Endothelial cell of umbilical vein (primary cell): ENCODE results near the gene MRGPRG. TPM values are rescaled to one million over a fixed set of nuclear protein-coding genes. Genes with fewer than 3 reads are reported as not detected.

Experiments
- BruUV-seq: library from RNA; stranded (reverse); fragments of 400-500 nt; replicated peaks from 2 replicates; lab custom pipeline; 2021; lab: Mats Ljungman, UMichigan
- CTCF ChIA-PET: fragments of 300-600, 350-600 bp; sonication (Branson Sonifier 250); formaldehyde crosslinking; loops from one replicate; lab custom pipeline; 2021; ENCODE audit warnings: antibody characterized with exemption, inconsistent platforms; lab: Charles Lee
- POLR2A ChIA-PET: fragments of 300-600, 350-600 bp; sonication (Branson Sonifier 250); formaldehyde crosslinking; loops from one replicate; lab custom pipeline; 2021; ENCODE audit warnings: antibody characterized with exemption, inconsistent platforms; lab: Charles Lee
- DNase-seq: peaks from one replicate; pipeline ENCODE4 v3.0.0-alpha.2; 2011; ENCODE audit warnings: low read depth, low spot score
- FAIRE-seq: peaks from 2 replicates; lab custom pipeline; 2011; peaks lifted over from hg19 to GRCh38; lab: Jason Lieb, UNC
- H2AFZ ChIP-seq: 2 replicates; pipeline ENCODE4 v1.6.0; 2012; ENCODE audit warnings: low read depth, low read length, control low read depth, inconsistent platforms
- H3K27ac ChIP-seq: 2 replicates; pipeline ENCODE4 v1.5.1; 2011; ENCODE audit warnings: low read depth, mild to moderate bottlenecking, control low read depth, low read length, moderate library complexity; ENCODE audit not compliant: insufficient read depth
- H3K27me3 ChIP-seq, 2 experiments: 2 replicates each; pipeline versions ENCODE4 v1.6.0 to v1.6.1; 2011; ENCODE audit warnings: low read length in 2 of 2, mixed read lengths in 1 of 2; ENCODE audit not compliant: control insufficient read depth in 2 of 2, insufficient read depth in 2 of 2
- H3K36me3 ChIP-seq, 2 experiments: 2 replicates in 1 of 2; 3 replicates in 1 of 2; pipeline ENCODE4 v1.5.1; 2011; ENCODE audit warnings: low read length in 2 of 2, mild to moderate bottlenecking in 1 of 2, moderate library complexity in 1 of 2; ENCODE audit not compliant: control insufficient read depth in 2 of 2, insufficient read depth in 2 of 2; ENCODE audit errors: extremely low read depth in 1 of 2
- H3K4me1 ChIP-seq: 3 replicates; pipeline ENCODE4 v1.5.1; 2011; ENCODE audit warnings: mild to moderate bottlenecking, low read length; ENCODE audit not compliant: control insufficient read depth, insufficient read depth; ENCODE audit errors: extremely low read depth
- H3K4me2 ChIP-seq: 2 replicates; pipeline ENCODE4 v1.6.1; 2011; ENCODE audit warnings: low read length, control low read depth, mixed read lengths; ENCODE audit not compliant: insufficient read depth
- H3K4me3 ChIP-seq, 3 experiments: fragments of 200-600 bp in 1 of 3; sonication (generic), shearing (Covaris generic) in 1 of 3; replicated peaks in 1 of 3; 2 replicates each; pipeline ENCODE4 v1.5.1; 2011 to 2016; ENCODE audit warnings: control low read depth in 3 of 3, low read length in 3 of 3, mild to moderate bottlenecking in 2 of 3, inconsistent platforms in 1 of 3, low read depth in 1 of 3, moderate library complexity in 1 of 3; ENCODE audit not compliant: insufficient read depth in 1 of 3
- H3K79me2 ChIP-seq: 2 replicates; pipeline ENCODE4 v1.6.0; 2012; ENCODE audit warnings: low read length, inconsistent platforms; ENCODE audit not compliant: control insufficient read depth, insufficient read depth
- H3K9ac ChIP-seq: replicated peaks from 2 replicates; pipeline ENCODE3; 2011; ENCODE audit warnings: low read length, control low read depth; ENCODE audit not compliant: insufficient read depth; ENCODE audit errors: extremely low read depth
- H3K9me1 ChIP-seq: replicated peaks from 3 replicates; pipeline ENCODE4 v1.6.0; 2011; ENCODE audit warnings: mild to moderate bottlenecking, low read length; ENCODE audit not compliant: control insufficient read depth, insufficient read depth; ENCODE audit errors: extremely low read depth
- H3K9me3 ChIP-seq: replicated peaks from 2 replicates; pipeline ENCODE4 v1.5.1; 2012; ENCODE audit warnings: low read length, inconsistent platforms; ENCODE audit not compliant: control insufficient read depth, insufficient read depth
- H4K20me1 ChIP-seq: replicated peaks from 2 replicates; pipeline ENCODE3; 2011; ENCODE audit warnings: mild to moderate bottlenecking, low read length; ENCODE audit not compliant: control insufficient read depth, insufficient read depth; ENCODE audit errors: extremely low read depth
- CTCF ChIP-seq, 2 donors: IDR thresholded peaks; 1 replicate in 1 of 2; 2 replicates in 1 of 2; pipeline ENCODE4 v1.5.1; 2011; ENCODE audit warnings: low read length in 2 of 2, mild to moderate bottlenecking in 2 of 2, moderate library complexity in 2 of 2, control low read depth in 1 of 2, inconsistent platforms in 1 of 2, low read depth in 1 of 2; ENCODE audit not compliant: insufficient read depth in 1 of 2; ENCODE audit errors: extremely low read depth in 1 of 2
- EZH2 ChIP-seq: IDR thresholded peaks from 2 replicates; pipeline ENCODE4 v1.6.1; 2012; ENCODE audit warnings: borderline replicate concordance, low read depth, mild to moderate bottlenecking, moderate library complexity, low read length, inconsistent platforms; ENCODE audit not compliant: severe bottlenecking
- MAX ChIP-seq: IDR thresholded peaks from 2 replicates; pipeline ENCODE4 v1.6.1; 2011; ENCODE audit not compliant: insufficient read depth, insufficient read length
- POLR2A ChIP-seq: IDR thresholded peaks from 2 replicates; pipeline ENCODE4 v1.6.1; 2012; ENCODE audit warnings: low read depth, mild to moderate bottlenecking, control low read depth, low read length
- POLR2AphosphoS5 ChIP-seq: IDR thresholded peaks from 2 replicates; pipeline ENCODE4 v1.6.1; 2012; ENCODE audit warnings: low read depth, mild to moderate bottlenecking, control low read depth, low read length, moderate library complexity; ENCODE audit not compliant: insufficient read depth
- dilution Hi-C: fragments of 300-500 bp; cut with MboI; formaldehyde crosslinking; loops from one replicate; pipeline ENCODE4 v1.15.0; 2019; ENCODE audit warnings: low sequenced_read_pairs; ENCODE audit not compliant: extremely low pct_ligation_motif_present
- intact Hi-C: fragments of 100-400 bp; cut with micrococcal nuclease; formaldehyde crosslinking; loops from one replicate; pipeline ENCODE4 v1.10.0; 2022
- polyA plus RNA-seq, 4 experiments: library from polyadenylated mRNA; depleted of rRNA in 3 of 4; stranded (reverse) in 3 of 4; unstranded in 1 of 4; fragments of >200 nt; gene quantifications; 2 replicates each; pipeline versions ENCODE4 v1.2.1 to v1.2.3, GENCODE V29; 2011 to 2012; ENCODE audit warnings: missing spikeins in 1 of 4
- total RNA-seq: library from RNA; stranded (reverse); gene quantifications from 2 replicates; pipeline ENCODE4 v1.2.3, GENCODE V29; 2021

The MRGPRG gene
- total and polyA plus RNA-seq, 2 donors (not counting 3 experiments of a cell fraction or from before 2014, with no cell fraction given): not detected

- no TSS peak for BruUV-seq
- FAIRE-seq (no peak), DNase-seq (no peak)
- no peaks in the 10 kb centered on the region for H3K27me3 ChIP-seq
- no peaks in the 10 kb centered on the region for H3K9me3 ChIP-seq
- H3K4me2 ChIP-seq: no peak overlapping the region
- ChIA-PET POLR2A (no interaction called here), CTCF (interaction anchor here (0.6 to 3.4 kb wide), 7 partner anchors 10 to 191 kb away, joined by 3 to 35 read pairs (median 4); no protein-coding TSS in a partner anchor)
- H3K9ac ChIP-seq: no peak overlapping the region
- H3K4me3 ChIP-seq: no peak overlapping the region
- H2AFZ ChIP-seq: no peak overlapping the region
- no peak overlapping the region for H3K27ac ChIP-seq
- TF ChIP-seq CTCF (IDR thresholded peaks at IDR 0.05; ENCODE audit: extremely low read depth in 1 of 2, insufficient read depth in 1 of 2, low read depth in 1 of 2, low read length in 2 of 2) (no peak), EZH2 (no peak)
- H3K9me1 ChIP-seq: no peaks in the 10 kb centered on the region
- intact Hi-C loops (loop anchor here (1.0 to 5.0 kb wide), 5 partner anchors 51 to 286 kb away; partner anchors contain the start of gene OSBPL5), dilution Hi-C loops (no loop called here)
- no peaks in the 10 kb centered on the region for H4K20me1 ChIP-seq
- H3K36me3 ChIP-seq: no peaks in the 10 kb centered on the region
- no peaks in the 10 kb centered on the region for H3K4me1 ChIP-seq
- H3K79me2 ChIP-seq: no peaks in the 10 kb centered on the region
Observed at GRCh38 chr11:3217818-3218482, 663 bp downstream of the MRGPRG start.

GRCh38 chr11:3216027-3216525 lies 2.5 kb downstream of the MRGPRG start:
- DNase-seq (no peak), FAIRE-seq (no peak)
- no TSS peak for BruUV-seq
- ChIA-PET POLR2A (no interaction called here), CTCF (interaction anchor here (0.8 to 3.4 kb wide), 7 partner anchors 25 to 178 kb away, joined by 3 to 35 read pairs (median 3); partner anchors contain the start of gene OSBPL5)
- Histone ChIP-seq H3K9me1 (no peaks in the 10 kb centered on the region), H3K27me3 (peaks cover 0 to 7% of the 10 kb centered on the region in 2 experiments), H2AFZ (no peak overlapping the region), H3K4me3 (no peak overlapping the region), H3K36me3 (no peaks in the 10 kb centered on the region), H3K9ac (no peak overlapping the region), H4K20me1 (no peaks in the 10 kb centered on the region), H3K4me2 (no peak overlapping the region), H3K9me3 (no peaks in the 10 kb centered on the region), H3K27ac (no peak overlapping the region), H3K79me2 (no peaks in the 10 kb centered on the region), H3K4me1 (no peaks in the 10 kb centered on the region)
- TF ChIP-seq EZH2 (no peak), POLR2A (no peak), MAX (no peak), POLR2AphosphoS5 (no peak), CTCF (IDR thresholded peaks at IDR 0.05; ENCODE audit: extremely low read depth in 1 of 2, insufficient read depth in 1 of 2, low read depth in 1 of 2, low read length in 2 of 2) (no peak)
- intact Hi-C loops (loop anchor here (5.0 kb wide), 2 partner anchors 49 to 284 kb away; partner anchors contain the start of gene OSBPL5), dilution Hi-C loops (no loop called here)
